Measurements from ENCODE around the gene TNFRSF8.

DNA sequence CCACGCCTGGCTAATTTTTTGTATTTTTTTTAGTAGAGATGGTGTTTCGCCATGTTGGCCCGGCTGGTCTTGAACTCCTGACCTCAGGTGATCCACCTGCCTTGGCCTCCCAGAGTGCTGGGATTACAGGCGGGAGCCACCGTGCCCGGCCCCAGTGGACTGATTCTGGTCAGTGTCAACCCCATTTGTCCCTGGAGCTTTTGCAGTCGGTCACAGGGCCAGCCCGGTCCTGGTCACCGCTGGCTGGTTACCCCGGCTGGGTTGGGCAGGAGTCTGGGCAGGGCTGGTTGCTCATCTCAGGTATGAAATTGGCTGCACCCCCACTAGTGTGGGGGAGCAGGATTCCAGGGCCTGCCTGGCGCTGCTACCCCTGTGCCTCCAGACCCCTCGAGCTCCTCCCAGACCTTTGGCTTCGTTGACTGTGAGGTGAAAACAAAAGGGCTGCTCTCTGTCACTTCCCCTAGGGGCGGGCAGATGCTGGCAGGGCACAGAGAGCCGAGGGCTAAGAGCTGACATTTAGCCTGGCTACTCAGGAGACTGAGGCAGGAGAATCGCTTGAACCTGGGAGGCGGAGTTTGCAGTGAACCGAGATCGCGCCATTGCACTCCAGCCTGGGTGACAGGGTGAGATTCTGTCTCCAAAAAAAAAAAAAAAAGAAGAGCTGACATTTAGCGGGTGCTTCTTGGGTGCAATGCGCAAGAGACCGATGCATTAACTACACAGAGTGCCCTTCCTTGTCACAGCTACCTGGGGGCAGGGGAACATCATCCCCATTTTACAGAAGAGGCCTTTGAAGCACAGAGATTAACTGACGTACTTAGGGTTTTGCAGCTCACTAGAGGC lies 114.3 kb downstream of the TNFRSF8 start:
- TF ChIP-seq CTCF (IDR thresholded peaks at IDR 0.05; ENCODE audit: low read depth, low read length, poor library complexity, severe bottlenecking) (no peak), EZH2phosphoT487 (IDR thresholded peaks at IDR 0.05; ENCODE audit: borderline replicate concordance, low read length) (no peak)
